GM23338 (cell line): Measurements from ENCODE around the gene SLC7A4.
A peak's percentile ranks its signal among the peaks of the same experiment; 100 is the strongest.

Experiments used
- CREB1 ChIP-seq: fragments of 250-450 bp; sonication (Bioruptor Pico); IDR thresholded peaks from 2 replicates; pipeline ENCODE4 v1.5.0; 2020; ENCODE audit warnings: low read depth, mild to moderate bottlenecking, moderate library complexity
- CTCF ChIP-seq, 2 experiments: fragments of 200-600 bp in 1 of 2; sonication (generic) in 1 of 2; conservative IDR thresholded peaks; 2 replicates each; pipeline versions ENCODE4 v1.5.1 to v1.6.1; 2016 to 2017; ENCODE audit warnings: antibody characterized with exemption in 2 of 2, low read depth in 2 of 2, mild to moderate bottlenecking in 2 of 2, moderate library complexity in 1 of 2
- ETS1 ChIP-seq: IDR thresholded peaks from 2 replicates; pipeline ENCODE4 v1.6.1; 2016; ENCODE audit warnings: antibody characterized with exemption
- EZH2 ChIP-seq: fragments of 200-600 bp; sonication (generic); IDR thresholded peaks from one replicate; pipeline ENCODE4 v1.8.0; 2017; ENCODE audit warnings: antibody characterized with exemption, mild to moderate bottlenecking, low read depth; ENCODE audit not compliant: unreplicated experiment
- EZH2phosphoT487 ChIP-seq: fragments of 200-600 bp; sonication (generic); IDR thresholded peaks from one replicate; pipeline ENCODE4 v1.8.1; 2018; ENCODE audit warnings: antibody characterized with exemption; ENCODE audit not compliant: unreplicated experiment
- JUNB ChIP-seq: IDR thresholded peaks from one replicate; pipeline ENCODE4 v1.6.1; 2016; ENCODE audit warnings: antibody characterized with exemption; ENCODE audit not compliant: unreplicated experiment
- NANOG ChIP-seq: IDR thresholded peaks from 2 replicates; pipeline ENCODE4 v1.6.1; 2016; ENCODE audit warnings: antibody characterized with exemption, borderline replicate concordance
- POLR2AphosphoS5 ChIP-seq: IDR thresholded peaks from 2 replicates; pipeline ENCODE4 v1.6.1; 2016; ENCODE audit warnings: antibody characterized with exemption, low read depth
- REST ChIP-seq: IDR thresholded peaks from one replicate; pipeline ENCODE4 v1.6.1; 2018; ENCODE audit warnings: antibody characterized with exemption; ENCODE audit not compliant: unreplicated experiment

- TF ChIP-seq EZH2 (no peak), CTCF (conservative IDR thresholded peaks at IDR 0.05; ENCODE audit: low read depth in 2 of 2) (no peak), REST (no peak), POLR2AphosphoS5 (peak; percentile 45; the same call in 1 of the 2 replicates), EZH2phosphoT487 (no peak), JUNB (no peak), CREB1 (CRISPR knock-in tag) (0 out of 2 replicates have a peak, but pooled peaks have one; percentile 18), ETS1 (no peak), NANOG (no peak)
Measured at GRCh38 chr22:21045585-21046294, 13.4 kb upstream of the SLC7A4 start, which contains the start of gene LRRC74B.
